ENCODE results near the gene FAM47E. TPM values are rescaled to one million over a fixed set of nuclear protein-coding genes. Genes with fewer than 3 reads are reported as not detected.

Gene FAM47E
- total RNA-seq, 1 donor from 2014 or later, result 3.4 TPM

DNA sequence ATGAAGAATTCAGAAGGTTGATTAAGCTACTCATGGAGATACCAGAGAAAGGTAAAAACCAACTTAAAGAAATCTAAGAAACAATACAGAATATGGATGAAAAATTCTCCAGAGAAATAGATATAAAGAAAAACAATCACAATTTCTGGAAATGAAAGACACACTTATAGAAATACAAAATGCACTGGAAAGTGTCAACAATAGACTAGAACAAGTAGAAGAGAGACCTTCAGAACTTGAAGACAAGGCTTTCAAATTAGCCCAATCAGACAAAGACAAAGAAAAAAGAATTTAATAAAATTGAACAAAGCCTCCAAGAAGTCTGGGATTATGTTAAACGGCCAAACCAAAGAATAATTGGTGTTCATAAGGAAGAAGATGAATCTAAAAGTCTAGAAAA lies 64.6 kb downstream of the FAM47E start:
- no peak for DNase-seq (ENCODE audit: low spot score, unreplicated experiment)
- peaks cover 35% of the 10 kb centered on the region for H3K9me3 Mint-ChIP-seq (ENCODE audit: low read depth)
- H3K27ac Mint-ChIP-seq, result no peak overlapping the region
- no peak overlapping the region for H3K4me3 Mint-ChIP-seq (ENCODE audit: low read depth)
- H3K27me3 Mint-ChIP-seq, result no peaks in the 10 kb centered on the region
- H3K4me1 Mint-ChIP-seq (ENCODE audit: low read depth), result peaks cover 2% of the 10 kb centered on the region
- H3K36me3 Mint-ChIP-seq (ENCODE audit: insufficient read depth), result peaks cover 4% of the 10 kb centered on the region
- TF ChIP-seq, protein P1, sequence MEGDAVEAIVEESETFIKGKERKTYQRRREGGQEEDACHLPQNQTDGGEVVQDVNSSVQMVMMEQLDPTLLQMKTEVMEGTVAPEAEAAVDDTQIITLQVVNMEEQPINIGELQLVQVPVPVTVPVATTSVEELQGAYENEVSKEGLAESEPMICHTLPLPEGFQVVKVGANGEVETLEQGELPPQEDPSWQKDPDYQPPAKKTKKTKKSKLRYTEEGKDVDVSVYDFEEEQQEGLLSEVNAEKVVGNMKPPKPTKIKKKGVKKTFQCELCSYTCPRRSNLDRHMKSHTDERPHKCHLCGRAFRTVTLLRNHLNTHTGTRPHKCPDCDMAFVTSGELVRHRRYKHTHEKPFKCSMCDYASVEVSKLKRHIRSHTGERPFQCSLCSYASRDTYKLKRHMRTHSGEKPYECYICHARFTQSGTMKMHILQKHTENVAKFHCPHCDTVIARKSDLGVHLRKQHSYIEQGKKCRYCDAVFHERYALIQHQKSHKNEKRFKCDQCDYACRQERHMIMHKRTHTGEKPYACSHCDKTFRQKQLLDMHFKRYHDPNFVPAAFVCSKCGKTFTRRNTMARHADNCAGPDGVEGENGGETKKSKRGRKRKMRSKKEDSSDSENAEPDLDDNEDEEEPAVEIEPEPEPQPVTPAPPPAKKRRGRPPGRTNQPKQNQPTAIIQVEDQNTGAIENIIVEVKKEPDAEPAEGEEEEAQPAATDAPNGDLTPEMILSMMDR (IDR thresholded peaks at IDR 0.05; ENCODE audit: unreplicated experiment), result no peak

DNA sequence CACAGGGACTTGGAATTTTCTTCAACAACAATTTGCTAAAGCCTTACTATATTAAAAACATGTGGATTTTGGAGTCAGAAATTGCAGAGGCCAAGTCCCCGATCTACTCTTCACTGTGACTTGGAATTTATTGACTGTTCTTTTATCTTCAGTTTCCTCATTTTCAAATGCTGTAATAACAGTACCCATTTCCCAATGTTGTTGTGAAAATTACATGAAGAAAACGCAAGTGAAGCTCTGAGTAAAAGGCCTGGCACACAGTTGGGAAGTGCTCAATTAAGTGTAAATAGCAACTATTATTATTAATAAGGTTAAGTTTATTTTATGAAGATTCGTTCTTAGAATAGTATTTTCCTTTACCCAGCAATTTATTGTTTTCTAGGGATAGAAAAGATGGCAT lies 70.7 kb downstream of the FAM47E start:
- TF ChIP-seq, protein P1 (IDR thresholded peaks at IDR 0.05; ENCODE audit: unreplicated experiment), result no peak
- H3K36me3 Mint-ChIP-seq (ENCODE audit: insufficient read depth), result peaks cover 4% of the 10 kb centered on the region
- H3K9me3 Mint-ChIP-seq (ENCODE audit: low read depth), result peaks cover 35% of the 10 kb centered on the region
- DNase-seq (ENCODE audit: low spot score, unreplicated experiment), result no peak
- H3K27ac Mint-ChIP-seq, result no peak overlapping the region
- H3K27me3 Mint-ChIP-seq, result no peaks in the 10 kb centered on the region
- H3K4me3 Mint-ChIP-seq (ENCODE audit: low read depth), result no peak overlapping the region
- H3K4me1 Mint-ChIP-seq (ENCODE audit: low read depth), result no peaks in the 10 kb centered on the region

DNA sequence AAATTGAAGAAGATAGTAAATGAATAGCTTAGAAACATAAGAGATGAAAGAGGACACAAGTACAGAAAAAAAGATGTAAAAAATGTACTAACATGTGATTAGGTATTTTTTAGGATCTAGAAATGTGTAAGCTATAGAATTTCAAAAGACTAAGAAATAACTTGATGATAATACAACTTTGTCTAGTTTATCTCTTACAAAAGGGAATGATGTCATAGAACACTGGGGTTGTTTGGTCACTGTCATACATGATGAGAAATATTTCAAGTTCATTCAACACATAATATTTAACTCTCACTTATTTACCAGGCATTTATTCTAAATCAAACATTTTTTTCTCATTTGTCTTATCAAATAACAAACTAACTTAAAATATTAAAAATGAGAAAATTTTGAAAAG lies 73.6 kb downstream of the FAM47E start:
- TF ChIP-seq, protein P1 (IDR thresholded peaks at IDR 0.05; ENCODE audit: unreplicated experiment), result no peak
- Mint-ChIP-seq H3K27me3 (no peaks in the 10 kb centered on the region), H3K4me3 (ENCODE audit: low read depth) (no peak overlapping the region), H3K36me3 (ENCODE audit: insufficient read depth) (peaks cover 4% of the 10 kb centered on the region), H3K9me3 (ENCODE audit: low read depth) (peaks cover 32% of the 10 kb centered on the region), H3K27ac (no peak overlapping the region), H3K4me1 (ENCODE audit: low read depth) (no peaks in the 10 kb centered on the region)
- no peak for DNase-seq (ENCODE audit: low spot score, unreplicated experiment)

DNA sequence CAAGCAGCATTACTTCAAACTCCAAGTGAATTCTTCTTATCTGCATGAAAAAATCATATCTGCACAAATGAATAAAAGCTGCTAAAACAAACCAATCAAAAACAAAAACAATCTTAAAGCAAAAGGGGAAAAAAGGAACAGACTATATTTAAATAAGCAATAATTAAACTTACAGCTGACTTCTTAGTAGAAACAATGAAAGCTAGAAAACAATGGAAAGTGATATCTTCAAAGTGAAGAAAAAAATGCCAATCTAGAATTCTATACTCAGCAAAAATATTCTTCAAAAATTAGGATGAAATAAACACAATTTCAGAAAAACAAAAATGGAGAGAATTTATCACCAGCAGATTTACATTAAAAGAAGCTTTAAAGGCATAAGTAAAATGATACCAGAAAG lies 75.0 kb downstream of the FAM47E start:
- H3K4me3 Mint-ChIP-seq (ENCODE audit: low read depth), result no peak overlapping the region
- H3K36me3 Mint-ChIP-seq (ENCODE audit: insufficient read depth), result peaks cover 4% of the 10 kb centered on the region
- peaks cover 20% of the 10 kb centered on the region for H3K9me3 Mint-ChIP-seq (ENCODE audit: low read depth)
- no peak for DNase-seq (ENCODE audit: low spot score, unreplicated experiment)
- H3K27me3 Mint-ChIP-seq, result no peaks in the 10 kb centered on the region
- TF ChIP-seq, protein P1 (IDR thresholded peaks at IDR 0.05; ENCODE audit: unreplicated experiment), result no peak
- H3K4me1 Mint-ChIP-seq (ENCODE audit: low read depth), result no peaks in the 10 kb centered on the region
- no peak overlapping the region for H3K27ac Mint-ChIP-seq

Other genes with a start within 250 kb of the FAM47E start
- gene CXCL9, start 244.2 kb upstream of the FAM47E start, total RNA-seq, result not detected in 2 replicates
- not detected in 2 replicates for gene CXCL10, start 228.2 kb upstream of the FAM47E start, total RNA-seq
- not detected in 2 replicates for gene CXCL11, start 215.7 kb upstream of the FAM47E start, total RNA-seq
- 5.0 and 7.3 TPM in 2 replicates for gene ART3, start 177.0 kb upstream of the FAM47E start, total RNA-seq
- 67.5 and 68.8 TPM in 2 replicates for gene NUP54, start 103.3 kb upstream of the FAM47E start, total RNA-seq
- 92.2 and 98.3 TPM in 2 replicates for gene SCARB2, start 37.9 kb upstream of the FAM47E start, total RNA-seq
- 1.9 TPM in 2 replicates for gene STBD1, start 55.0 kb downstream of the FAM47E start, total RNA-seq
- not detected in 2 replicates for gene CCDC158, start 169.4 kb downstream of the FAM47E start, total RNA-seq
- 54.9 and 60.0 TPM in 2 replicates for gene SHROOM3, start 183.5 kb downstream of the FAM47E start, total RNA-seq

Measured in progenitor cell of endocrine pancreas (in vitro differentiated cells).